GM23248 (cell line): ENCODE results near the gene SYTL2. TPM values are rescaled to one million over a fixed set of nuclear protein-coding genes. Genes with fewer than 3 reads are reported as not detected.

Source experiments
- DNase-seq: peaks from one replicate; pipeline ENCODE4 v3.0.0-alpha.2; 2015
- H2AFZ ChIP-seq: fragments of 200-600 bp; sonication (generic); 2 replicates; pipeline ENCODE4 v1.6.1; 2016; ENCODE audit warnings: antibody characterized with exemption
- H3F3A ChIP-seq: fragments of 200-600 bp; sonication (generic); 2 replicates; pipeline ENCODE4 v1.6.1; 2016; ENCODE audit warnings: mild to moderate bottlenecking, antibody characterized with exemption, mixed run types; ENCODE audit not compliant: insufficient read depth
- H3K27ac ChIP-seq: fragments of 200-600 bp; sonication (generic); 2 replicates; pipeline ENCODE4 v1.5.1; 2016; ENCODE audit warnings: mild to moderate bottlenecking
- H3K27me3 ChIP-seq: fragments of 200-600 bp; sonication (generic); replicated peaks from 2 replicates; pipeline ENCODE4 v1.6.1; 2016; ENCODE audit warnings: mild to moderate bottlenecking; ENCODE audit not compliant: insufficient read depth
- H3K36me3 ChIP-seq: fragments of 200-600 bp; sonication (generic); 2 replicates; pipeline ENCODE4 v1.6.1; 2016; ENCODE audit warnings: low read depth, mild to moderate bottlenecking
- H3K4me1 ChIP-seq: fragments of 200-600 bp; sonication (generic); 2 replicates; pipeline ENCODE4 v1.6.1; 2016; ENCODE audit warnings: mild to moderate bottlenecking; ENCODE audit not compliant: insufficient read depth
- H3K4me2 ChIP-seq: fragments of 200-600 bp; sonication (generic); one replicate; pipeline ENCODE4 v1.6.1; 2016; ENCODE audit warnings: mild to moderate bottlenecking; ENCODE audit not compliant: unreplicated experiment
- H3K4me3 ChIP-seq: fragments of 200-600 bp; sonication (generic); 2 replicates; pipeline ENCODE4 v1.5.1; 2016; ENCODE audit warnings: mild to moderate bottlenecking
- H3K79me2 ChIP-seq: fragments of 200-600 bp; sonication (generic); 2 replicates; pipeline ENCODE4 v1.6.1; 2016; ENCODE audit warnings: mild to moderate bottlenecking; ENCODE audit not compliant: insufficient read depth
- H3K9ac ChIP-seq: fragments of 200-600 bp; sonication (generic); 2 replicates; pipeline ENCODE4 v1.6.1; 2016; ENCODE audit warnings: mild to moderate bottlenecking
- H3K9me2 ChIP-seq: fragments of 200-600 bp; sonication (generic); 2 replicates; pipeline ENCODE4 v1.6.1; 2016; ENCODE audit warnings: mixed run types, mild to moderate bottlenecking, moderate library complexity; ENCODE audit not compliant: insufficient read depth
- H3K9me3 ChIP-seq: fragments of 200-600 bp; sonication (generic); one replicate; pipeline ENCODE4 v1.6.1; 2017; ENCODE audit warnings: low read depth
- H4K20me1 ChIP-seq: fragments of 200-600 bp; sonication (generic); 2 replicates; pipeline ENCODE4 v1.6.0; 2016; ENCODE audit not compliant: insufficient read depth
- EZH2 ChIP-seq: fragments of 200-600 bp; sonication (generic); IDR thresholded peaks from 2 replicates; pipeline ENCODE4 v1.6.1; 2018; ENCODE audit warnings: antibody characterized with exemption, mild to moderate bottlenecking; ENCODE audit not compliant: insufficient read depth, poor library complexity, severe bottlenecking
- EZH2phosphoT487 ChIP-seq: fragments of 200-600 bp; sonication (generic); IDR thresholded peaks from 2 replicates; pipeline ENCODE4 v1.6.1; 2018; ENCODE audit warnings: antibody characterized with exemption, moderate library complexity, mild to moderate bottlenecking, low read depth; ENCODE audit not compliant: insufficient read depth
- WGBS, 2 experiments: methylation state at CpG; one replicate each; pipeline ENCODE4 v1.1.6; 2015 to 2017; ENCODE audit warnings: low lambda C conversion rate in 2 of 2, low coverage in 1 of 2; ENCODE audit errors: missing lambda C conversion rate in 2 of 2; 5-methylcytosine and 5-hydroxymethylcytosine counted together
- in situ Hi-C: fragments of 300-500 bp; cut with MboI; formaldehyde crosslinking; loops from 2 replicates; pipeline ENCODE4 v1.15.0; 2020
- polyA plus RNA-seq: library from polyadenylated mRNA; unstranded; fragments of >200 nt; fragmentation: Nextera tagmentation; extraction: Ambion mirVana; gene quantifications from 2 replicates; pipeline ENCODE4 v1.2.1, GENCODE V29; 2016
- total RNA-seq: library from RNA; depleted of rRNA; stranded (reverse); fragments of >200 nt; shearing (Covaris generic); gene quantifications from 2 replicates; pipeline ENCODE4 v1.2.3, GENCODE V29; 2014

SYTL2 gene
- total and polyA plus RNA-seq, 2 experiments from 2014 or later: 3.5 to 5.3 TPM

DNA sequence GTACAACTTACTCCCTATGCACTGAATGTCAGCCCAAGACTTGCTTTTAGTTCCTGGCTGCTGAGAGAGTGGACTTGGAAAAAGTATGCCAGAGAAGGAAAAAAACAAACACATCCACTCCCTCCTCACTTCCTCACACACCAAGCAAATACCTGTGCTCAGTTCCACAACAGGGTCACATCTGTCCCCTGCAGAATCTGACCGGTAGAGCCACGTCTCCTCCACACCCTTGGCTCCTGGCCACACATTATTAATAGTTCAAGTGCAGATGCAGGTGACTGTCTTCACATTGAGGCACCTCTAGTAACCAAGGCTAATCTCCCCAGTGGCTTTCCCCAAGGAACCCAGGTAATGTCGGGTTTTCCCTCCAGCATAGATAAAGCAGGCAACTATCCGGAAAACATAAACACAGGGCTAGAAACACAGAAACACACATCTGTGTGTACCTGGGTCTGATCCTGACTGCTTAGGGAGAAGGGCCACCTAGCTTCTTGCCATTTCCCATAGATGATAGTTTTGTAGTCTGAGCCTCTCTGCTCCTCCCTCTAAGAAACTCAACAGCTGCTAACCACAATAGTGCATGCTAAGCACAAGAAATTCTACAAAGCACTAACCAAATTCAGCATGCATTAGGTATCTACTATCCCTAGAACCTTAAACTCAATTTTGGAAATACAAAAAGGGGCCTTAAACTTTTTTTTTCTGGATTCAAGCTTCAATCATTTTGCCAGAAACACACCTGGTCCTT lies 10.2 kb downstream of the SYTL2 start:
- in situ Hi-C loops: loop anchor here (10.0 kb wide), 1 partner anchor 56 kb away; no protein-coding TSS in a partner anchor
- Histone ChIP-seq H3K79me2 (no peaks in the 10 kb centered on the region), H4K20me1 (no peaks in the 10 kb centered on the region), H3K4me2 (no peak overlapping the region), H3K36me3 (no peaks in the 10 kb centered on the region), H3K27me3 (no peaks in the 10 kb centered on the region), H3K4me3 (no peak overlapping the region), H3K27ac (no peak overlapping the region), H3K4me1 (no peaks in the 10 kb centered on the region), H3K9me2 (no peaks in the 10 kb centered on the region), H2AFZ (no peak overlapping the region), H3K9ac (no peak overlapping the region), H3F3A (no peaks in the 10 kb centered on the region), H3K9me3 (no peaks in the 10 kb centered on the region)
- TF ChIP-seq EZH2: no peak
- no peak for TF ChIP-seq EZH2phosphoT487
- DNase-seq: no peak
- 71 to 81% methylated on average over 4 of the region's 4 CpGs for WGBS, 2 experiments

DNA sequence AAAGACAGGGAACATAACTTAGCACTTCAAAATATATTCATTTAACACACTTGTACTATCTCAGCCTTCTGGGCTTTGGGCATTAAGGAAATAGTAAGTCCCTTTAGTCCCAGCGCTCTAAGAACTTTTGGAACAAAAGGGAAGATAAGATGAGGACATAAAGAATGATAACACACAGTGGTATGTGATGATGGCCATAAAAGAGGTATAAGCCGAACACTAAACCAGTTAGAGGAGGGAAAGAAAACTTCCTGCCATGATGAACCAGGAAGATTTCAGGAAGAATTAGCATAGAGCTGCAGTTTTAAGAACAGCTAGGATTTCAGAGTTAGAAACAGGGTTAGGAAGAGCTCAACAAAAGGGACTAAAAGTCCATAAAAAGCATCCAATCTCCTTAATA lies 11.8 kb downstream of the SYTL2 start:
- Histone ChIP-seq H3F3A (no peaks in the 10 kb centered on the region), H3K9me3 (no peaks in the 10 kb centered on the region), H4K20me1 (no peaks in the 10 kb centered on the region), H2AFZ (no peak overlapping the region), H3K4me1 (no peaks in the 10 kb centered on the region), H3K27me3 (no peaks in the 10 kb centered on the region), H3K9ac (no peak overlapping the region), H3K79me2 (no peaks in the 10 kb centered on the region), H3K27ac (no peak overlapping the region), H3K4me2 (no peak overlapping the region), H3K9me2 (no peaks in the 10 kb centered on the region), H3K36me3 (no peaks in the 10 kb centered on the region), H3K4me3 (no peak overlapping the region)
- DNase-seq: no peak
- TF ChIP-seq EZH2: no peak
- TF ChIP-seq EZH2phosphoT487: no peak
- 96% methylated on average over 2 of the region's 2 CpGs for WGBS, 2 experiments
- in situ Hi-C loops: no loop called here

DNA sequence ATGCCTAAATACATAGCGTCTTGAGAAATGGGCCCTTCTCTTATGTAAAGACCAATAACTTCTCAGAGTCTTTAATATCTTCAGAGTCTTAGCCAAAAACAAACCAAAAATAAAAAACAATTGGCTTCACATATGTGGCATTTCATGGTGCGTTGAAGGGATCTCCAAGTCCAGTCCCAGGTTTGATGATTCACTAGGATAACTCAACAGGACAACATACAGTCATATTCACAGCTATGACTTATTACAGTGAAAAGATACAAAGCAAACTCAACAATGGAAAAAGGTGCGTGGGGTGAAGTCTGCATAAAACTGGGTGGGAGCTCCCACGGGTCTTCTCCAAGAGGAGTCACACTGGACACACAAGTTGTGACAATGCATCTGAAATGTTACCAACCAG lies 12.6 kb downstream of the SYTL2 start:
- DNase-seq: no peak
- H3K9me2 ChIP-seq: no peaks in the 10 kb centered on the region
- H3K9ac ChIP-seq: no peak overlapping the region
- no peaks in the 10 kb centered on the region for H3K4me1 ChIP-seq
- H3K9me3 ChIP-seq: no peaks in the 10 kb centered on the region
- H3K27ac ChIP-seq: no peak overlapping the region
- H3K4me2 ChIP-seq: no peak overlapping the region
- no peaks in the 10 kb centered on the region for H3F3A ChIP-seq
- in situ Hi-C loops: no loop called here
- no peaks in the 10 kb centered on the region for H3K36me3 ChIP-seq
- TF ChIP-seq EZH2phosphoT487 (no peak), EZH2 (no peak)
- no peaks in the 10 kb centered on the region for H4K20me1 ChIP-seq
- H2AFZ ChIP-seq: no peak overlapping the region
- no peak overlapping the region for H3K4me3 ChIP-seq
- H3K27me3 ChIP-seq: no peaks in the 10 kb centered on the region
- 92% methylated on average over 4 of the region's 4 CpGs for WGBS, 2 experiments
- no peaks in the 10 kb centered on the region for H3K79me2 ChIP-seq

DNA sequence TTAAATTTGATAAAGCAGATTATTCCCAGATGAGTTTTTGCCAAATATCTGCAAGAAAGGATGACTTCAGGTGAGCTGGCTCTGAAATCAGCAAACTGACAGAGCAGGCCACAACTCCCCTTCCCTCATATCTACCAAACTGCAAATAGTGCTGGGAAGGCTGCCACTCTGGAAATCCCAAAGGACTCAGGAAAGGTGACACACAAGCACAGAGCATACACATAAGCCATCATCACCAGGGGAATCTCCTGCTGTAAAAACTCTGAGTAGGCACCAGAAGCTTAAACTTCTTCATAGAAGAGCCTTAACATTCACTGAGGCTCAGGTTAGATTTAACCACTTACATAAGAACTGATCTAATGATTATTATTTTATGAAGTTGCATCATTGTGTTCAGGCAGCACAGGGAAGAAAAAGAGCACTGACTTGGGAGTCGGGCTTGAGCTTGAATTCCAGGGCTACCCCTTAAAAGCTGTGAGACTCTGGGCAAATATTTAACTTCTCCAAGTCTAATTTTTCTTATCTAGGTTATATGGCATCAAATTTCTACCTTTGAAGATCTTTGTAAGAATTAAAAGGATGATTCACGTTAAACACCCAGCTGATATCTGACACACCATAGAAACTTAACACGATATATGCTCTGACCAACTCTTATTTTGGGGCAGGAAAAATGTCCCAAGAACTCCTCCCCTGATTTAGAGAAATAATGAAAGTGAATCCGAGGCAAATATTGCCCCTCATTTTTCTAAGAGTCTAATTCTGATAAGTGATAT lies 15.0 kb downstream of the SYTL2 start:
- Histone ChIP-seq H2AFZ (no peak overlapping the region), H3K9ac (no peak overlapping the region), H3K27me3 (no peaks in the 10 kb centered on the region), H3K4me3 (no peak overlapping the region), H3K9me3 (no peaks in the 10 kb centered on the region), H3K27ac (no peak overlapping the region), H4K20me1 (no peaks in the 10 kb centered on the region), H3K4me1 (no peaks in the 10 kb centered on the region), H3F3A (no peaks in the 10 kb centered on the region), H3K36me3 (no peaks in the 10 kb centered on the region), H3K9me2 (no peaks in the 10 kb centered on the region), H3K4me2 (no peak overlapping the region), H3K79me2 (no peaks in the 10 kb centered on the region)
- 86 to 91% methylated on average over 4 of the region's 4 CpGs for WGBS, 2 experiments
- TF ChIP-seq EZH2 (no peak), EZH2phosphoT487 (no peak)
- DNase-seq: no peak
- in situ Hi-C loops: no loop called here
